GM20000 (cell line): ENCODE results near the gene PLPPR4.

ENCODE experiments used
- DNase-seq: peaks from one replicate; pipeline ENCODE4 v3.0.0; 2012; ENCODE audit warnings: low spot score
- CTCF ChIP-seq: IDR thresholded peaks from 2 replicates; pipeline ENCODE4 v1.5.1; 2012; ENCODE audit warnings: mild to moderate bottlenecking, control low read depth; ENCODE audit errors: extremely low read depth, missing control alignments

Gene PLPPR4

GRCh38 chr1:99306644-99307043 is 42.4 kb downstream of the PLPPR4 start:
- no peak for TF ChIP-seq CTCF
- no peak for DNase-seq

- TF ChIP-seq CTCF = no peak
- DNase-seq = no peak
These were observed 51.0 kb downstream of the PLPPR4 start for GRCh38 chr1:99315305-99315704.

GRCh38 chr1:99326215-99326949 is 62.1 kb downstream of the PLPPR4 start:
- no peak for TF ChIP-seq CTCF
- no peak for DNase-seq

GRCh38 chr1:99327357-99327756 is 63.1 kb downstream of the PLPPR4 start:
- no peak for TF ChIP-seq CTCF
- no peak for DNase-seq

- no peak for DNase-seq
These were observed 63.9 kb downstream of the PLPPR4 start for GRCh38 chr1:99328171-99328570.

GRCh38 chr1:99331083-99331482 is 66.8 kb downstream of the PLPPR4 start:
- no peak for TF ChIP-seq CTCF
- DNase-seq = no peak

More at GRCh38 chr1:99328171-99328570, 63.9 kb downstream of the PLPPR4 start:
- TF ChIP-seq CTCF = no peak

- TF ChIP-seq CTCF = no peak
- DNase-seq = no peak
These were observed 67.3 kb downstream of the PLPPR4 start for GRCh38 chr1:99331636-99332035.
